Hypothalamus (tissue), 51 donors: ENCODE measurements around the gene DPT.

Experiments
- DNase-seq, 51 donors: peaks; one replicate each; lab custom pipeline; 2025; lab: John Stamatoyannopoulos, UW

Gene DPT

GRCh38 chr1:168706391-168706992 is 22.5 kb downstream of the DPT start:
- DNase-seq: no peak

GRCh38 chr1:168700575-168701268 is 28.3 kb downstream of the DPT start:
- no peak for DNase-seq

- no peak for DNase-seq
These were observed 30.6 kb downstream of the DPT start for GRCh38 chr1:168698453-168698852.

- DNase-seq: no peak
These were observed 31.5 kb downstream of the DPT start for GRCh38 chr1:168697356-168698126.

- DNase-seq: no peak
These were observed 32.8 kb downstream of the DPT start for GRCh38 chr1:168696125-168696760.

GRCh38 chr1:168693872-168694238 is 35.2 kb downstream of the DPT start:
- DNase-seq: no peak

GRCh38 chr1:168693197-168693871 is 35.7 kb downstream of the DPT start:
- no peak for DNase-seq

GRCh38 chr1:168692472-168692871 is 36.5 kb downstream of the DPT start:
- no peak for DNase-seq

GRCh38 chr1:168691541-168691940 is 37.5 kb downstream of the DPT start:
- no peak for DNase-seq

- DNase-seq: no peak
These were observed 39.0 kb downstream of the DPT start for GRCh38 chr1:168689726-168690602.

GRCh38 chr1:168689327-168689657 is 39.7 kb downstream of the DPT start:
- no peak for DNase-seq

- DNase-seq: peak in 5 of 51 donors; percentile 1 to 25 (median 3)
These were observed 40.2 kb downstream of the DPT start for GRCh38 chr1:168688644-168689326.

GRCh38 chr1:168687816-168688215 is 41.2 kb downstream of the DPT start:
- DNase-seq: no peak

- no peak for DNase-seq
These were observed 42.3 kb downstream of the DPT start for GRCh38 chr1:168686666-168687065.

GRCh38 chr1:168683871-168684270 is 45.1 kb downstream of the DPT start:
- no peak for DNase-seq

GRCh38 chr1:168676861-168677260 is 52.1 kb downstream of the DPT start:
- peak in 1 of 51 donors; percentile 44 for DNase-seq

- peak in 1 of 51 donors; percentile 58 for DNase-seq
These were observed 52.8 kb downstream of the DPT start for GRCh38 chr1:168676029-168676812.

GRCh38 chr1:168673974-168674683 is 54.9 kb downstream of the DPT start:
- peak in 14 of 51 donors; percentile 3 to 53 (median 17) for DNase-seq
